ENCODE data around the gene TEX55. TPM values are rescaled to one million over a fixed set of nuclear protein-coding genes. Genes with fewer than 3 reads are reported as not detected.
A peak's percentile ranks its signal among the peaks of the same experiment; 100 is the strongest.

The TEX55 gene
- polyA plus RNA-seq, 1 of the 3 experiments (the other 2 are of a cell fraction): not detected

DNA sequence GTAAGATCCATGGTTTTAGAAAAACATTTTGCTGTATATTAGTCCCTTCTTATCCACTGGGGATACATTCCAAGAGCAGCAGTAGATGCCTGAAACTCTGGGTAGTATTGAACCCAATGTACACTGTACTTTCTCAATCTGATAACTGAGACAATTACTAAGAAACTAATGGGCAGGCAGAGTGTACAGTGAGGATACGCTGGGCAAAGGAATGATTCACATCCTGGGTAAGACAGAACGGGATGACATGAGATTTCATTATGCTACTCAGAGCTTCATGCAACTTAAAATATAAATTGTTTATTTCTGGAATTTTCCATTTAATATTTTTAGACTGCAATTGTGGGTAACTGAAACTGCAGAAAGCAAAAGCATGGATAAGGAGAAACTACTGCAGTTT lies 46.2 kb upstream of the TEX55 start:
- Histone ChIP-seq H2AFZ (ENCODE audit: low read depth) (0 out of 2 replicates have a peak overlapping the region, but pooled peaks have one; percentile 31), H3K9me2 (no peaks in the 10 kb centered on the region), H3K79me2 (ENCODE audit: insufficient read depth) (no peaks in the 10 kb centered on the region), H3K9me3 (no peaks in the 10 kb centered on the region), H3K4me3 (ENCODE audit: low read depth in 2 of 2, low read length in 1 of 2) (no peak overlapping the region), H3K27ac (ENCODE audit: low read depth in 2 of 2, low read length in 1 of 2) (no peak overlapping the region), H3K36me3 (replicated peaks in 1 of 2; ENCODE audit: control insufficient read depth in 1 of 2, insufficient read depth in 2 of 2, low read length in 1 of 2) (no peaks in the 10 kb centered on the region), H3K4me2 (no peak overlapping the region), H3K9ac (no peak overlapping the region), H3K4me1 (ENCODE audit: control insufficient read depth in 1 of 2, insufficient read depth in 2 of 2, low read depth in 1 of 2, low read length in 1 of 2) (no peaks in the 10 kb centered on the region), H4K20me1 (ENCODE audit: insufficient read depth) (no peaks in the 10 kb centered on the region), H3K27me3 (ENCODE audit: insufficient read depth) (no peaks in the 10 kb centered on the region), H3F3A (replicated peaks; ENCODE audit: insufficient read depth) (no peaks in the 10 kb centered on the region)
- POLR2A ChIA-PET: no interaction called here
- TF ChIP-seq RAD21 (IDR thresholded peaks at IDR 0.05; ENCODE audit: low read length): no peak
- TF ChIP-seq POLR2AphosphoS5 (IDR thresholded peaks at IDR 0.05; ENCODE audit: low read depth, low read length): no peak
- no peak for TF ChIP-seq GATA2 (CRISPR knock-in tag; IDR thresholded peaks at IDR 0.05)
- no peak for TF ChIP-seq EZH2phosphoT487 (IDR thresholded peaks at IDR 0.05; ENCODE audit: borderline replicate concordance, low read depth)
- TF ChIP-seq, protein P1, sequence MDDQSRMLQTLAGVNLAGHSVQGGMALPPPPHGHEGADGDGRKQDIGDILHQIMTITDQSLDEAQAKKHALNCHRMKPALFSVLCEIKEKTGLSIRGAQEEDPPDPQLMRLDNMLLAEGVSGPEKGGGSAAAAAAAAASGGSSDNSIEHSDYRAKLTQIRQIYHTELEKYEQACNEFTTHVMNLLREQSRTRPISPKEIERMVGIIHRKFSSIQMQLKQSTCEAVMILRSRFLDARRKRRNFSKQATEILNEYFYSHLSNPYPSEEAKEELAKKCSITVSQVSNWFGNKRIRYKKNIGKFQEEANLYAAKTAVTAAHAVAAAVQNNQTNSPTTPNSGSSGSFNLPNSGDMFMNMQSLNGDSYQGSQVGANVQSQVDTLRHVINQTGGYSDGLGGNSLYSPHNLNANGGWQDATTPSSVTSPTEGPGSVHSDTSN (IDR thresholded peaks at IDR 0.05): no peak
- TF ChIP-seq NFIC (IDR thresholded peaks at IDR 0.05; ENCODE audit: borderline replicate concordance): no peak
- TF ChIP-seq SMC3 (IDR thresholded peaks at IDR 0.05; ENCODE audit: low read depth, low read length): no peak
- no peak for TF ChIP-seq FOXJ3 (CRISPR knock-in tag; IDR thresholded peaks at IDR 0.05)
- TF ChIP-seq YY1 (IDR thresholded peaks at IDR 0.05; ENCODE audit: low read depth): no peak
- no peak for TF ChIP-seq TCF12 (IDR thresholded peaks at IDR 0.05)
- no peak for TF ChIP-seq MEF2A (IDR thresholded peaks at IDR 0.05; ENCODE audit: borderline replicate concordance, low read depth)
- TF ChIP-seq FOSL2 (IDR thresholded peaks at IDR 0.05; ENCODE audit: borderline replicate concordance, low read depth): no peak
- no peak for TF ChIP-seq FOXM1 (IDR thresholded peaks at IDR 0.05; ENCODE audit: low read depth)
- 7% methylated on average over 2 of the region's 2 CpGs for WGBS (ENCODE audit: low lambda C conversion rate)
- no peak for DNase-seq
- CTCF ChIA-PET: interaction anchor here (0.7 to 13.4 kb wide), 6 partner anchors 10 to 581 kb away, joined by 3 to 521 read pairs (median 6); partner anchors contain the start of gene IGSF11

DNA sequence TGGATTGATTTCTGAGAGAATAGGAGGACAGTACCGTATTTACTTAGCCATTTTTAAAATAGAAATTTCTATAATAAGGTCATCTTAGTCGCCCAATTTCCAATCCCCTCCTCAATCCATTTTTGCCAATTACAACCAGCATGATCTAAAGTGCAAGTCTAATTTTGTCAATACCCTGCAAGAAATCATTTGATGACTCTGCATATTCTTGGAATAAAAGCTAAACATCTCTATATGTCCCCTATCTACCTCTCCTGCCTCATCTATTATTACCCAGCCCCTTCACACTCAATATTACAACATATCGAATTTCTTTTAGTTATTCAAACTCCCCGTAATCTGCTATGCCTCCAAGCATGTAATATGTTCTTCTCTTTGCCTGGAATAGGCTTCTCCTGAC lies 41.9 kb upstream of the TEX55 start:
- Histone ChIP-seq H3K79me2 (ENCODE audit: insufficient read depth) (no peaks in the 10 kb centered on the region), H3K4me2 (no peak overlapping the region), H3K4me3 (ENCODE audit: low read depth in 2 of 2, low read length in 1 of 2) (no peak overlapping the region), H4K20me1 (ENCODE audit: insufficient read depth) (no peaks in the 10 kb centered on the region), H3F3A (replicated peaks; ENCODE audit: insufficient read depth) (no peaks in the 10 kb centered on the region), H3K4me1 (ENCODE audit: control insufficient read depth in 1 of 2, insufficient read depth in 2 of 2, low read depth in 1 of 2, low read length in 1 of 2) (no peaks in the 10 kb centered on the region), H3K9ac (no peak overlapping the region), H3K9me3 (no peaks in the 10 kb centered on the region), H3K27me3 (ENCODE audit: insufficient read depth) (no peaks in the 10 kb centered on the region), H3K9me2 (no peaks in the 10 kb centered on the region), H3K27ac (ENCODE audit: low read depth in 2 of 2, low read length in 1 of 2) (no peak overlapping the region), H3K36me3 (replicated peaks in 1 of 2; ENCODE audit: control insufficient read depth in 1 of 2, insufficient read depth in 2 of 2, low read length in 1 of 2) (no peaks in the 10 kb centered on the region), H2AFZ (ENCODE audit: low read depth) (no peak overlapping the region)
- POLR2A ChIA-PET: no interaction called here
- CTCF ChIA-PET: interaction anchor here (1.1 to 5.8 kb wide), 4 partner anchors 12 to 221 kb away, joined by 3 to 92 read pairs (median 4); partner anchors contain the start of gene IGSF11
- no peak for TF ChIP-seq GATA2 (CRISPR knock-in tag; IDR thresholded peaks at IDR 0.05)
- no peak for TF ChIP-seq NRF1 (IDR thresholded peaks at IDR 0.05; ENCODE audit: low read depth, low read length)
- TF ChIP-seq EP300 (IDR thresholded peaks at IDR 0.05; ENCODE audit: borderline replicate concordance in 1 of 2, low read depth in 1 of 2, low read length in 1 of 2): no peak
- no peak for TF ChIP-seq RAD21 (IDR thresholded peaks at IDR 0.05; ENCODE audit: low read length)
- TF ChIP-seq POLR2AphosphoS5 (IDR thresholded peaks at IDR 0.05; ENCODE audit: low read depth, low read length): no peak
- TF ChIP-seq FOXM1 (IDR thresholded peaks at IDR 0.05; ENCODE audit: low read depth): no peak
- TF ChIP-seq, protein P2, sequence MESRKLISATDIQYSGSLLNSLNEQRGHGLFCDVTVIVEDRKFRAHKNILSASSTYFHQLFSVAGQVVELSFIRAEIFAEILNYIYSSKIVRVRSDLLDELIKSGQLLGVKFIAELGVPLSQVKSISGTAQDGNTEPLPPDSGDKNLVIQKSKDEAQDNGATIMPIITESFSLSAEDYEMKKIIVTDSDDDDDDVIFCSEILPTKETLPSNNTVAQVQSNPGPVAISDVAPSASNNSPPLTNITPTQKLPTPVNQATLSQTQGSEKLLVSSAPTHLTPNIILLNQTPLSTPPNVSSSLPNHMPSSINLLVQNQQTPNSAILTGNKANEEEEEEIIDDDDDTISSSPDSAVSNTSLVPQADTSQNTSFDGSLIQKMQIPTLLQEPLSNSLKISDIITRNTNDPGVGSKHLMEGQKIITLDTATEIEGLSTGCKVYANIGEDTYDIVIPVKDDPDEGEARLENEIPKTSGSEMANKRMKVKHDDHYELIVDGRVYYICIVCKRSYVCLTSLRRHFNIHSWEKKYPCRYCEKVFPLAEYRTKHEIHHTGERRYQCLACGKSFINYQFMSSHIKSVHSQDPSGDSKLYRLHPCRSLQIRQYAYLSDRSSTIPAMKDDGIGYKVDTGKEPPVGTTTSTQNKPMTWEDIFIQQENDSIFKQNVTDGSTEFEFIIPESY (IDR thresholded peaks at IDR 0.05; ENCODE audit: borderline replicate concordance, low read depth): no peak
- TF ChIP-seq SMC3 (IDR thresholded peaks at IDR 0.05; ENCODE audit: low read depth, low read length): no peak
- TF ChIP-seq, protein P3, sequence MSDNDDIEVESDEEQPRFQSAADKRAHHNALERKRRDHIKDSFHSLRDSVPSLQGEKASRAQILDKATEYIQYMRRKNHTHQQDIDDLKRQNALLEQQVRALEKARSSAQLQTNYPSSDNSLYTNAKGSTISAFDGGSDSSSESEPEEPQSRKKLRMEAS (IDR thresholded peaks at IDR 0.05; ENCODE audit: low read depth): no peak
- TF ChIP-seq MXI1 (IDR thresholded peaks at IDR 0.05; ENCODE audit: low read depth, low read length): no peak
- no peak for TF ChIP-seq TAF1 (IDR thresholded peaks at IDR 0.05; ENCODE audit: borderline replicate concordance, low read depth, low read length)
- no peak for TF ChIP-seq RFX5 (IDR thresholded peaks at IDR 0.05; ENCODE audit: low read length)
- TF ChIP-seq, protein P4, sequence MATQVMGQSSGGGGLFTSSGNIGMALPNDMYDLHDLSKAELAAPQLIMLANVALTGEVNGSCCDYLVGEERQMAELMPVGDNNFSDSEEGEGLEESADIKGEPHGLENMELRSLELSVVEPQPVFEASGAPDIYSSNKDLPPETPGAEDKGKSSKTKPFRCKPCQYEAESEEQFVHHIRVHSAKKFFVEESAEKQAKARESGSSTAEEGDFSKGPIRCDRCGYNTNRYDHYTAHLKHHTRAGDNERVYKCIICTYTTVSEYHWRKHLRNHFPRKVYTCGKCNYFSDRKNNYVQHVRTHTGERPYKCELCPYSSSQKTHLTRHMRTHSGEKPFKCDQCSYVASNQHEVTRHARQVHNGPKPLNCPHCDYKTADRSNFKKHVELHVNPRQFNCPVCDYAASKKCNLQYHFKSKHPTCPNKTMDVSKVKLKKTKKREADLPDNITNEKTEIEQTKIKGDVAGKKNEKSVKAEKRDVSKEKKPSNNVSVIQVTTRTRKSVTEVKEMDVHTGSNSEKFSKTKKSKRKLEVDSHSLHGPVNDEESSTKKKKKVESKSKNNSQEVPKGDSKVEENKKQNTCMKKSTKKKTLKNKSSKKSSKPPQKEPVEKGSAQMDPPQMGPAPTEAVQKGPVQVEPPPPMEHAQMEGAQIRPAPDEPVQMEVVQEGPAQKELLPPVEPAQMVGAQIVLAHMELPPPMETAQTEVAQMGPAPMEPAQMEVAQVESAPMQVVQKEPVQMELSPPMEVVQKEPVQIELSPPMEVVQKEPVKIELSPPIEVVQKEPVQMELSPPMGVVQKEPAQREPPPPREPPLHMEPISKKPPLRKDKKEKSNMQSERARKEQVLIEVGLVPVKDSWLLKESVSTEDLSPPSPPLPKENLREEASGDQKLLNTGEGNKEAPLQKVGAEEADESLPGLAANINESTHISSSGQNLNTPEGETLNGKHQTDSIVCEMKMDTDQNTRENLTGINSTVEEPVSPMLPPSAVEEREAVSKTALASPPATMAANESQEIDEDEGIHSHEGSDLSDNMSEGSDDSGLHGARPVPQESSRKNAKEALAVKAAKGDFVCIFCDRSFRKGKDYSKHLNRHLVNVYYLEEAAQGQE (IDR thresholded peaks at IDR 0.05; ENCODE audit: low read depth, low read length): no peak
- no peak for DNase-seq
- 38% methylated on average over 4 of the region's 4 CpGs for WGBS (ENCODE audit: low lambda C conversion rate)
